Measurements from ENCODE around the gene JAG1.

DNA sequence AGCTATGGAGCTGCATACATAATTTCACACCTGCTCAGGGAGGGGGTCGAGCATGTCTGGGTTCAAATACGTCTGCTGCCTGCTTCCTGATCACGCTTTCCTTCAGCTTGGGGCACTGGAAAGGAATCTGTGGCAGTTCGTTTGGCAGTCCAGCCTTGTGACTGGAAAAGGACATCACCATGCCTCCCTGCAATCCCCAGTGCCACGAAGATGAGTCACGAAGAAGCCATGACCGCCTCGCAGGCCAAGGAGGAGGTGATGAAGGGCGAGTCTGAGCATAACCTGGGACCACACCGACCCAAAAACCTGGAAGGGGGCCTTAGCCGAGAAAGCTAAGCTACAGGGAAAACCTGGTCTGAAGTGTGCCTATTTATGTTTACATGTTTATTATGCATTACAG lies 13.1 kb downstream of the JAG1 start:
- TF ChIP-seq, protein P1, sequence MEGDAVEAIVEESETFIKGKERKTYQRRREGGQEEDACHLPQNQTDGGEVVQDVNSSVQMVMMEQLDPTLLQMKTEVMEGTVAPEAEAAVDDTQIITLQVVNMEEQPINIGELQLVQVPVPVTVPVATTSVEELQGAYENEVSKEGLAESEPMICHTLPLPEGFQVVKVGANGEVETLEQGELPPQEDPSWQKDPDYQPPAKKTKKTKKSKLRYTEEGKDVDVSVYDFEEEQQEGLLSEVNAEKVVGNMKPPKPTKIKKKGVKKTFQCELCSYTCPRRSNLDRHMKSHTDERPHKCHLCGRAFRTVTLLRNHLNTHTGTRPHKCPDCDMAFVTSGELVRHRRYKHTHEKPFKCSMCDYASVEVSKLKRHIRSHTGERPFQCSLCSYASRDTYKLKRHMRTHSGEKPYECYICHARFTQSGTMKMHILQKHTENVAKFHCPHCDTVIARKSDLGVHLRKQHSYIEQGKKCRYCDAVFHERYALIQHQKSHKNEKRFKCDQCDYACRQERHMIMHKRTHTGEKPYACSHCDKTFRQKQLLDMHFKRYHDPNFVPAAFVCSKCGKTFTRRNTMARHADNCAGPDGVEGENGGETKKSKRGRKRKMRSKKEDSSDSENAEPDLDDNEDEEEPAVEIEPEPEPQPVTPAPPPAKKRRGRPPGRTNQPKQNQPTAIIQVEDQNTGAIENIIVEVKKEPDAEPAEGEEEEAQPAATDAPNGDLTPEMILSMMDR (conservative IDR thresholded peaks at IDR 0.05; ENCODE audit: low read depth, low read length): no peak
- TF ChIP-seq MAFK (IDR thresholded peaks at IDR 0.05; ENCODE audit: low read depth, low read length) (no peak), SMC3 (IDR thresholded peaks at IDR 0.05; ENCODE audit: low read depth, low read length) (no peak)
- TF ChIP-seq, protein P2, sequence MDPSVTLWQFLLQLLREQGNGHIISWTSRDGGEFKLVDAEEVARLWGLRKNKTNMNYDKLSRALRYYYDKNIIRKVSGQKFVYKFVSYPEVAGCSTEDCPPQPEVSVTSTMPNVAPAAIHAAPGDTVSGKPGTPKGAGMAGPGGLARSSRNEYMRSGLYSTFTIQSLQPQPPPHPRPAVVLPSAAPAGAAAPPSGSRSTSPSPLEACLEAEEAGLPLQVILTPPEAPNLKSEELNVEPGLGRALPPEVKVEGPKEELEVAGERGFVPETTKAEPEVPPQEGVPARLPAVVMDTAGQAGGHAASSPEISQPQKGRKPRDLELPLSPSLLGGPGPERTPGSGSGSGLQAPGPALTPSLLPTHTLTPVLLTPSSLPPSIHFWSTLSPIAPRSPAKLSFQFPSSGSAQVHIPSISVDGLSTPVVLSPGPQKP (IDR thresholded peaks at IDR 0.05; ENCODE audit: borderline replicate concordance, low read depth, low read length): no peak
- TF ChIP-seq, protein P3, sequence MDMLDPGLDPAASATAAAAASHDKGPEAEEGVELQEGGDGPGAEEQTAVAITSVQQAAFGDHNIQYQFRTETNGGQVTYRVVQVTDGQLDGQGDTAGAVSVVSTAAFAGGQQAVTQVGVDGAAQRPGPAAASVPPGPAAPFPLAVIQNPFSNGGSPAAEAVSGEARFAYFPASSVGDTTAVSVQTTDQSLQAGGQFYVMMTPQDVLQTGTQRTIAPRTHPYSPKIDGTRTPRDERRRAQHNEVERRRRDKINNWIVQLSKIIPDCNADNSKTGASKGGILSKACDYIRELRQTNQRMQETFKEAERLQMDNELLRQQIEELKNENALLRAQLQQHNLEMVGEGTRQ (IDR thresholded peaks at IDR 0.05; ENCODE audit: low read depth, low read length): no peak

Data from IMR-90 (cell line).